Glomerular visceral epithelial cell (primary cell): ENCODE results near the gene P3R3URF.

Experiments used
- DNase-seq: peaks from one replicate; pipeline ENCODE4 v3.0.0-alpha.2; 2016; ENCODE audit errors: extremely low spot score

Gene P3R3URF

GRCh38 chr1:46193984-46194570 is 17.8 kb upstream of the P3R3URF start:
- peak; percentile 53 for DNase-seq

- DNase-seq, result no peak
These were observed 17.0 kb upstream of the P3R3URF start for GRCh38 chr1:46193285-46193684.

- DNase-seq, result no peak
These were observed 15.9 kb upstream of the P3R3URF start for GRCh38 chr1:46192171-46192570.

GRCh38 chr1:46191033-46191701 is 14.9 kb upstream of the P3R3URF start:
- DNase-seq, result no peak

- no peak for DNase-seq
These were observed 14.3 kb upstream of the P3R3URF start for GRCh38 chr1:46190539-46190938.

GRCh38 chr1:46188295-46189030 is 12.2 kb upstream of the P3R3URF start:
- no peak for DNase-seq

- no peak for DNase-seq
These were observed 11.0 kb upstream of the P3R3URF start for GRCh38 chr1:46187106-46187869.

- peak; percentile 76 for DNase-seq
These were observed 9.8 kb upstream of the P3R3URF start for GRCh38 chr1:46186076-46186475.

- DNase-seq, result no peak
These were observed 8.8 kb upstream of the P3R3URF start for GRCh38 chr1:46184920-46185658.

GRCh38 chr1:46183926-46184557 is 7.8 kb upstream of the P3R3URF start:
- DNase-seq, result no peak

GRCh38 chr1:46183079-46183847 is 7.0 kb upstream of the P3R3URF start:
- peak; percentile 99 for DNase-seq

GRCh38 chr1:46181343-46182260 is 5.3 kb upstream of the P3R3URF start:
- no peak for DNase-seq

GRCh38 chr1:46180082-46180616 is 3.9 kb upstream of the P3R3URF start:
- DNase-seq, result peak; percentile 61

- DNase-seq, result peak; percentile 90
These were observed 3.1 kb upstream of the P3R3URF start for GRCh38 chr1:46179138-46180081.

GRCh38 chr1:46175243-46175642 is 1.0 kb downstream of the P3R3URF start:
- peak; percentile 41 for DNase-seq

GRCh38 chr1:46174448-46175231 is 1.6 kb downstream of the P3R3URF start, which contains the start of gene TSPAN1:
TSPAN1 (plus strand) TSS chr1:46175087; CDS start chr1:46181108, 6,021 bp downstream.
- no peak for DNase-seq

GRCh38 chr1:46173361-46173856 is 2.9 kb downstream of the P3R3URF start:
- peak; percentile 16 for DNase-seq
